Measurements from ENCODE around the gene IGF1R.
"Not testable (repeated sequence)": the region's sequence is repeated elsewhere in the genome, so short reads cannot be mapped to it uniquely, and the experiment has no call there.

IGF1R gene

GRCh38 chr15:98960555-98961050, 312.3 kb downstream of the IGF1R start:
- H3K4me3 ChIP-seq (ENCODE audit: low read depth, low read length): no peak overlapping the region
- DNase-seq (ENCODE audit: low read depth, low spot score): no peak
- no peak for TF ChIP-seq CTCF (IDR thresholded peaks at IDR 0.05; ENCODE audit: low read depth, low read length)
- in situ Hi-C loops (cut with HindIII; ENCODE audit: low sequenced_read_pairs): no loop called here

- no peak for DNase-seq (ENCODE audit: low read depth, low spot score)
- TF ChIP-seq CTCF (IDR thresholded peaks at IDR 0.05; ENCODE audit: low read depth, low read length): no peak
- in situ Hi-C loops (cut with HindIII; ENCODE audit: low sequenced_read_pairs): no loop called here
- no peak overlapping the region for H3K4me3 ChIP-seq (ENCODE audit: low read depth, low read length)
Observed at GRCh38 chr15:98963444-98963843, 315.1 kb downstream of the IGF1R start.

- in situ Hi-C loops (cut with HindIII; ENCODE audit: low sequenced_read_pairs): no loop called here
- no peak for DNase-seq (ENCODE audit: low read depth, low spot score)
- TF ChIP-seq CTCF (IDR thresholded peaks at IDR 0.05; ENCODE audit: low read depth, low read length): no peak
- no peak overlapping the region for H3K4me3 ChIP-seq (ENCODE audit: low read depth, low read length)
Observed at GRCh38 chr15:98964466-98965133, 316.3 kb downstream of the IGF1R start.

GRCh38 chr15:98965134-98965491, 316.8 kb downstream of the IGF1R start:
- H3K4me3 ChIP-seq (ENCODE audit: low read depth, low read length); in situ Hi-C loops (cut with HindIII; ENCODE audit: low sequenced_read_pairs); DNase-seq (ENCODE audit: low read depth, low spot score): not testable (repeated sequence)

GRCh38 chr15:98965597-98965996, 317.3 kb downstream of the IGF1R start:
- in situ Hi-C loops (cut with HindIII; ENCODE audit: low sequenced_read_pairs): no loop called here
- TF ChIP-seq CTCF (IDR thresholded peaks at IDR 0.05; ENCODE audit: low read depth, low read length): no peak
- no peak for DNase-seq (ENCODE audit: low read depth, low spot score)
- H3K4me3 ChIP-seq (ENCODE audit: low read depth, low read length): no peak overlapping the region

- DNase-seq (ENCODE audit: low read depth, low spot score): no peak
- in situ Hi-C loops (cut with HindIII; ENCODE audit: low sequenced_read_pairs): no loop called here
- H3K4me3 ChIP-seq (ENCODE audit: low read depth, low read length): no peak overlapping the region
- TF ChIP-seq CTCF (IDR thresholded peaks at IDR 0.05; ENCODE audit: low read depth, low read length): no peak
Observed at GRCh38 chr15:98966091-98966787, 317.9 kb downstream of the IGF1R start.

GRCh38 chr15:98967096-98967495, 318.8 kb downstream of the IGF1R start:
- DNase-seq (ENCODE audit: low read depth, low spot score): no peak
- H3K4me3 ChIP-seq (ENCODE audit: low read depth, low read length): no peak overlapping the region
- TF ChIP-seq CTCF (IDR thresholded peaks at IDR 0.05; ENCODE audit: low read depth, low read length): no peak
- in situ Hi-C loops (cut with HindIII; ENCODE audit: low sequenced_read_pairs): no loop called here
